Glomerular visceral epithelial cell (primary cell): ENCODE measurements around the gene LMOD2.
"Not testable (repeated sequence)": the region's sequence is repeated elsewhere in the genome, so short reads cannot be mapped to it uniquely, and the experiment has no call there.

Experiments
- DNase-seq: peaks from one replicate; pipeline ENCODE4 v3.0.0-alpha.2; 2016; ENCODE audit errors: extremely low spot score

The LMOD2 gene

GRCh38 chr7:123655614-123656013 lies at the start of gene LMOD2:
TSS of gene LMOD2 (plus strand) at chr7:123655866. CDS start at chr7:123655964, 98 bp downstream.
- DNase-seq: no peak

GRCh38 chr7:123607423-123607975 lies 48.2 kb upstream of the LMOD2 start:
- DNase-seq: no peak

GRCh38 chr7:123608991-123609882 lies 46.4 kb upstream of the LMOD2 start:
- no peak for DNase-seq

GRCh38 chr7:123609883-123610239 lies 45.8 kb upstream of the LMOD2 start:
- no peak for DNase-seq

GRCh38 chr7:123612024-123612423 lies 43.6 kb upstream of the LMOD2 start:
- no peak for DNase-seq

GRCh38 chr7:123615344-123615743 lies 40.3 kb upstream of the LMOD2 start:
- no peak for DNase-seq

GRCh38 chr7:123616223-123616622 lies 39.4 kb upstream of the LMOD2 start:
- DNase-seq: no peak

GRCh38 chr7:123621707-123622106 lies 34.0 kb upstream of the LMOD2 start:
- DNase-seq: no peak

- no peak for DNase-seq
Observed at GRCh38 chr7:123622660-123623386, 32.8 kb upstream of the LMOD2 start.

GRCh38 chr7:123624527-123625183 lies 31.0 kb upstream of the LMOD2 start:
- no peak for DNase-seq

GRCh38 chr7:123625254-123625653 lies 30.4 kb upstream of the LMOD2 start:
- DNase-seq: no peak

GRCh38 chr7:123627851-123628250 lies 27.8 kb upstream of the LMOD2 start:
- DNase-seq: no peak

- DNase-seq: no peak
Observed at GRCh38 chr7:123628829-123629228, 26.8 kb upstream of the LMOD2 start.

- no peak for DNase-seq
Observed at GRCh38 chr7:123629281-123629680, 26.4 kb upstream of the LMOD2 start.

GRCh38 chr7:123632808-123633207 lies 22.9 kb upstream of the LMOD2 start:
- no peak for DNase-seq

- peak; percentile 18 for DNase-seq
Observed at GRCh38 chr7:123633553-123633952, 22.1 kb upstream of the LMOD2 start.

GRCh38 chr7:123634011-123634573 lies 21.6 kb upstream of the LMOD2 start:
- DNase-seq: not testable (repeated sequence)

GRCh38 chr7:123635551-123636359 lies 19.9 kb upstream of the LMOD2 start:
- peak; percentile 19 for DNase-seq

GRCh38 chr7:123637203-123637602 lies 18.5 kb upstream of the LMOD2 start:
- DNase-seq: no peak

GRCh38 chr7:123637878-123638277 lies 17.8 kb upstream of the LMOD2 start:
- DNase-seq: no peak

GRCh38 chr7:123639631-123640030 lies 16.0 kb upstream of the LMOD2 start:
- DNase-seq: no peak
